CD4-positive, CD25-positive, alpha-beta regulatory T cell (primary cell): ENCODE results near the gene GRIK3. TPM values are rescaled to one million over a fixed set of nuclear protein-coding genes. Genes with fewer than 3 reads are reported as not detected.

Experiments
- ATAC-seq, 2 donors: fragments of 150-1000 bp; cut with Tn5 transposase; one replicate each; pipeline ENCODE4 v1.10.0; 2021; ENCODE audit warnings: low read depth in 2 of 2, moderate number of reproducible peaks in 2 of 2, moderate library complexity in 1 of 2
- DNase-seq, 3 donors: peaks; one replicate each; pipeline versions ENCODE4 v3.0.0 to v3.0.0-alpha.2; 2012 to 2022; ENCODE audit warnings: mixed read lengths in 1 of 3
- H3K27ac ChIP-seq: one replicate; pipeline ENCODE4 v1.7.0; 2013; ENCODE audit warnings: mild to moderate bottlenecking, low read length; ENCODE audit not compliant: insufficient read depth, poor library complexity, severe bottlenecking
- H3K27me3 ChIP-seq: one replicate; pipeline ENCODE4 v1.7.0; 2013; ENCODE audit warnings: low read length; ENCODE audit not compliant: control insufficient read depth, insufficient read depth
- H3K36me3 ChIP-seq: one replicate; pipeline ENCODE4 v1.7.0; 2013; ENCODE audit warnings: mild to moderate bottlenecking, low read length, moderate library complexity; ENCODE audit not compliant: control insufficient read depth, insufficient read depth
- H3K4me1 ChIP-seq: 2 replicates; pipeline ENCODE4 v1.7.0; 2013; ENCODE audit warnings: mild to moderate bottlenecking, low read length; ENCODE audit not compliant: insufficient read depth, control insufficient read depth, poor library complexity, severe bottlenecking
- H3K4me3 ChIP-seq: one replicate; pipeline ENCODE4 v1.7.0; 2013; ENCODE audit warnings: low read depth, mild to moderate bottlenecking, low read length, moderate library complexity
- H3K9me3 ChIP-seq, 2 experiments: 1 replicate in 1 of 2; 2 replicates in 1 of 2; pipeline ENCODE4 v1.7.0; 2013; ENCODE audit warnings: low read length in 2 of 2, mild to moderate bottlenecking in 1 of 2, moderate library complexity in 1 of 2; ENCODE audit not compliant: control insufficient read depth in 2 of 2
- H3K27ac Mint-ChIP-seq, 3 donors: one replicate each; pipeline ENCODE4 v1.8.0; 2020 to 2022; ENCODE audit warnings: mild to moderate bottlenecking in 3 of 3, mixed read lengths in 3 of 3, moderate library complexity in 2 of 3
- H3K27me3 Mint-ChIP-seq: one replicate; pipeline ENCODE4 v1.8.0; 2022; ENCODE audit warnings: mild to moderate bottlenecking, mixed read lengths
- H3K36me3 Mint-ChIP-seq: one replicate; pipeline ENCODE4 v1.8.0; 2020; ENCODE audit warnings: mixed read lengths
- H3K4me1 Mint-ChIP-seq, 4 donors: one replicate each; pipeline ENCODE4 v1.8.0; 2020 to 2022; ENCODE audit warnings: mixed read lengths in 4 of 4, mild to moderate bottlenecking in 1 of 4
- H3K4me3 Mint-ChIP-seq, 4 donors: one replicate each; pipeline ENCODE4 v1.8.0; 2020 to 2022; ENCODE audit warnings: mild to moderate bottlenecking in 4 of 4, mixed read lengths in 4 of 4, moderate library complexity in 3 of 4
- H3K9me3 Mint-ChIP-seq, 7 donors: one replicate each; pipeline ENCODE4 v1.8.0; 2020 to 2022; ENCODE audit warnings: mixed read lengths in 7 of 7, mild to moderate bottlenecking in 3 of 7, moderate library complexity in 2 of 7
- polyA plus RNA-seq, 4 donors: library from polyadenylated mRNA; unstranded; fragments of 300-500 nt; fragmentation: Illumina TruSeq; gene quantifications; one replicate each; pipeline ENCODE4 v1.2.3, GENCODE V29; 2021
- total RNA-seq: library from RNA; stranded (reverse); gene quantifications from one replicate; pipeline ENCODE4 v1.2.3, GENCODE V29; 2022

Gene GRIK3
- total and polyA plus RNA-seq, 5 donors from 2014 or later, result not detected

GRCh38 chr1:36934061-36934460 lies 100.3 kb downstream of the GRIK3 start:
- no peak overlapping the region for H3K27ac Mint-ChIP-seq
- H3K27me3 ChIP-seq, result peaks cover 4% of the 10 kb centered on the region
- H3K9me3 ChIP-seq, result no peaks in the 10 kb centered on the region
- peaks cover 0 to 3% (median 0%) of the 10 kb centered on the region in 7 donors for H3K9me3 Mint-ChIP-seq
- no peak overlapping the region for H3K4me3 Mint-ChIP-seq
- H3K4me1 Mint-ChIP-seq, result no peaks in the 10 kb centered on the region
- H3K4me1 ChIP-seq, result no peaks in the 10 kb centered on the region
- no peak for ATAC-seq
- no peak overlapping the region for H3K27ac ChIP-seq
- no peaks in the 10 kb centered on the region for H3K36me3 Mint-ChIP-seq
- H3K27me3 Mint-ChIP-seq, result peaks cover 6% of the 10 kb centered on the region
- H3K4me3 ChIP-seq, result no peak overlapping the region
- H3K36me3 ChIP-seq, result no peaks in the 10 kb centered on the region
- no peak for DNase-seq

DNA sequence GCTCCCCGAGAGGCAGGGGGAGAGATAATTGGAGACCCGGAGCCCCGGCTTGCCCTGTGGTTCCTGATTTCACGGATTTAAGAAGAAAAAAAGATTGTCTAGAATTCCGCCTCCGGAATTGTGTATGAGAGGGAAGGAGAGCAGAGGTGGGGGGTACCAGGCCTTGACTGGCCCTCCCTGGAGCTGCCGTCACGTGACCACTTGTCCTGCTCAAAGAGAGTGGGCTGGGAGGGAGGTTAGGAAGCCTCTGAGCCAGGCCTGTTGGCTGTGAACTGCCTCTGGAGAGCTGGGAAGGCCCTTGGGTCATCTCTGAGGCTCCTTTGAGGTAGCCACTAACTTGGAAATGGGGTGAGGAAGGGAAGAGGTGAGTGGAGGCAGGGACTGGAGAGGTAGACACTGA lies 106.5 kb downstream of the GRIK3 start:
- DNase-seq (no peak), ATAC-seq (no peak)
- Histone ChIP-seq H3K27me3 (no peaks in the 10 kb centered on the region), H3K4me3 (no peak overlapping the region), H3K9me3 (no peaks in the 10 kb centered on the region), H3K36me3 (no peaks in the 10 kb centered on the region), H3K27ac (no peak overlapping the region), H3K4me1 (no peaks in the 10 kb centered on the region)
- Mint-ChIP-seq H3K4me1 (no peaks in the 10 kb centered on the region), H3K4me3 (no peak overlapping the region), H3K9me3 (no peaks in the 10 kb centered on the region), H3K27ac (no peak overlapping the region), H3K27me3 (peaks cover 4% of the 10 kb centered on the region), H3K36me3 (no peaks in the 10 kb centered on the region)

GRCh38 chr1:36925251-36925650 lies 109.1 kb downstream of the GRIK3 start:
- ATAC-seq (no peak), DNase-seq (no peak)
- H3K4me3 ChIP-seq, result no peak overlapping the region
- H3K4me1 ChIP-seq, result no peaks in the 10 kb centered on the region
- Mint-ChIP-seq H3K36me3 (no peaks in the 10 kb centered on the region), H3K27ac (no peak overlapping the region), H3K4me1 (no peaks in the 10 kb centered on the region), H3K27me3 (peaks cover 8% of the 10 kb centered on the region), H3K9me3 (no peaks in the 10 kb centered on the region), H3K4me3 (no peak overlapping the region)
- no peaks in the 10 kb centered on the region for H3K9me3 ChIP-seq
- H3K27ac ChIP-seq, result no peak overlapping the region
- no peaks in the 10 kb centered on the region for H3K27me3 ChIP-seq
- no peaks in the 10 kb centered on the region for H3K36me3 ChIP-seq

DNA sequence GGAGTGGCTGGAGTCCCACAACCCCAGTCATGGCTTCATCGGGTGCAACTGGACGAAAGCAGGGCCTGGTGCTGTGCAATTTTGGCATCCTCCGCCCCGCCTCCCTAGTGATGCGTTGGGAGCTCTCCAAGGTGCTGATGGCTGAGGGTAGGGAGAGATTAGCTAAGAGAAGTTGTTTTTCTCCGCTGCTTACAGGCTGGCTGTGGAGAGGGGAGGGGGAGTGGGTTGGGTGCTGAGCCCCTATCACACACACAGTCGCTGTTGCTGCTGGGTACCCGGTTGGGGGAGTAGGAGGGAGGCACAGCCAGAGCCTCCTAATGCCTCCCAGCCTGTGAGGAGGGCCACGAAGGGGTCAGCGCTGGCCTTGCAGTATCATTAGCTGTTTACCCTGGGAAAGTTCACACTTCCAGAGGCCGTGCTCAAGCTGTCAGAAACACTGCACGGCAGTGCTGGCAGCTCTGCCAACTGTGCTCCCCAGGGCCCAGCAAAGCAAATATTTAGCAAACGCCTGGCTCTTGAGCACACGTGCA lies 110.0 kb downstream of the GRIK3 start:
- Histone ChIP-seq H3K9me3 (no peaks in the 10 kb centered on the region), H3K4me3 (no peak overlapping the region), H3K27ac (no peak overlapping the region), H3K27me3 (no peaks in the 10 kb centered on the region), H3K36me3 (no peaks in the 10 kb centered on the region), H3K4me1 (no peaks in the 10 kb centered on the region)
- H3K36me3 Mint-ChIP-seq, result no peaks in the 10 kb centered on the region
- H3K4me1 Mint-ChIP-seq, result no peaks in the 10 kb centered on the region
- peak in 2 of 3 donors; percentile 1 to 14 for DNase-seq
- no peak for ATAC-seq
- H3K9me3 Mint-ChIP-seq, result no peaks in the 10 kb centered on the region
- H3K27me3 Mint-ChIP-seq, result peaks cover 8% of the 10 kb centered on the region
- H3K27ac Mint-ChIP-seq, result no peak overlapping the region
- no peak overlapping the region for H3K4me3 Mint-ChIP-seq

DNA sequence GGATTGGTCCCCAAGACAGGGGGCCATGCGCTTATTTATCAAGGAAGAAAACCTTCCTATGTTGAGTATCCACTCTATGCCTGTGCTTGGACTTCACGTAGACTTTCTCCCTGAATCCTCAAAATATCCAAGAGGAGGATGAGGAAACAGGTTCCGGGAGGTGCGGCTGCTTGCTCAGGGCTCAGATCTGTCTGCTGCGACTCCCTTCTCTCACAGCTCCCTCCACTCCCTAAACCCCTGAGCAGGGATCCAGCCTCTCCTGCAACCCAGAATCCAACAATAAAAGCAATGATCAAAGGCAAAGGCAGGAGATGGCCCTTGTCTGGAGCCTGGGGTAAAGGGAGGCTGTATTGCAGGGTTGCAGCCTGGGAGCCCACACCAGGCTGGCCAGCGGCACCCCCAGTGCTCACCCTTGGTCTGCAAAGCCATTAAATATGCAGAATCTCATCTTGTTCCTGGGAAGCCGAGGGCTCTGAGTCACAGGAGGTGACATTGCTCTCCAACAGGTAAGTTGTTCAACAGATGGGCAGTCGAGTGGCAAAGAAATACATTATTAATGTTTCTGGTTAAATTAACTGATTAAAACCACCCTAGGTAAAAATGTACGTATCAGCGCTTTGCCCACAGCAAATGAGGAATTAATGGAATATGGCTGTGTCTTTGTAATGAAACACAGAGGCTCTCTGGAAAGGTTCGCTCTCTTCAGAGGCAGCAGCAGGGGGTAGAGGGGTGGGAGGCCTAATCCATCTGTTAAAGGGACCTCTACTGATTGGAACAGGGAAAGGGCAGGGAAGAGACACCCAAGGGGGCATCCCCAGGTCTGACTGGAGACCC lies 111.5 kb downstream of the GRIK3 start:
- Histone ChIP-seq H3K4me3 (no peak overlapping the region), H3K27me3 (no peaks in the 10 kb centered on the region), H3K27ac (no peak overlapping the region), H3K9me3 (no peaks in the 10 kb centered on the region), H3K36me3 (no peaks in the 10 kb centered on the region), H3K4me1 (no peaks in the 10 kb centered on the region)
- peaks cover 8% of the 10 kb centered on the region for H3K27me3 Mint-ChIP-seq
- H3K4me3 Mint-ChIP-seq, result no peak overlapping the region
- no peaks in the 10 kb centered on the region for H3K9me3 Mint-ChIP-seq
- ATAC-seq, result no peak
- DNase-seq, result no peak
- H3K36me3 Mint-ChIP-seq, result no peaks in the 10 kb centered on the region
- H3K27ac Mint-ChIP-seq, result no peak overlapping the region
- no peaks in the 10 kb centered on the region for H3K4me1 Mint-ChIP-seq

GRCh38 chr1:36922071-36922470 lies 112.2 kb downstream of the GRIK3 start:
- no peaks in the 10 kb centered on the region for H3K27me3 ChIP-seq
- ATAC-seq (no peak), DNase-seq (no peak)
- no peaks in the 10 kb centered on the region for H3K9me3 ChIP-seq
- no peak overlapping the region for H3K4me3 Mint-ChIP-seq
- peaks cover 0 to 2% (median 0%) of the 10 kb centered on the region in 7 donors for H3K9me3 Mint-ChIP-seq
- H3K27ac Mint-ChIP-seq, result no peak overlapping the region
- peaks cover 8% of the 10 kb centered on the region for H3K27me3 Mint-ChIP-seq
- H3K36me3 Mint-ChIP-seq, result no peaks in the 10 kb centered on the region
- H3K4me1 ChIP-seq, result no peaks in the 10 kb centered on the region
- no peak overlapping the region for H3K4me3 ChIP-seq
- H3K36me3 ChIP-seq, result no peaks in the 10 kb centered on the region
- H3K4me1 Mint-ChIP-seq, result no peaks in the 10 kb centered on the region
- H3K27ac ChIP-seq, result no peak overlapping the region

DNA sequence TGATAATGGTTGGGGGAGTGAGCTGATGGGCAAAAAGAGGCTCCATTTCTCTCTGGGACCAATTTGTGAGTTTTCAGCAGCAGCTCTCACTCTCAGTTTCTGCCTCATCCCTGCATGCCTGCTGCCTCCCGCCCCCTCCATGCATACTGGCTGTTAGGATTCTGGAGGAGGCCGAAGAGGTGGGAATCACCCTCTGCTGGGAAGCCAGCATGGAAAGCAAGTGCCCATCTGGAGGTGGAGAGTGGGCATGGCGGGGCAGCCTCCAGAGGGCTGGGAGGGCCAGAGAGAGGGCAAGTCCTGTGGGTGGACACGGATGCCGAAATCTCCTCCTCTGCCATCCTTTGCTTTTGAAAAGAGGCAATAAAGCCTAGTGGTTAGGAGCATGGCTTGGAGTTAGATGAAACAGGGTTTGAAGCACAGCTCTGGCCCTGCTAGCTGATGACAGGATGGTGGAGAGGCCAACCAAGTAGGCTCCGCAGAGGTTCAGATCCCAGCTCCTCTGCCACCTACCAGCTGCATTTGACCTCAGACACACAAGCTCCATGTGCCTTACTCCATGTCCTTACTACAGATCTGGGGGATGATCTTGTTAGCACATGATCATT lies 113.4 kb downstream of the GRIK3 start:
- H3K27ac Mint-ChIP-seq, result no peak overlapping the region
- no peaks in the 10 kb centered on the region for H3K36me3 Mint-ChIP-seq
- Histone ChIP-seq H3K4me3 (no peak overlapping the region), H3K4me1 (no peaks in the 10 kb centered on the region), H3K36me3 (no peaks in the 10 kb centered on the region), H3K27ac (no peak overlapping the region), H3K27me3 (no peaks in the 10 kb centered on the region), H3K9me3 (no peaks in the 10 kb centered on the region)
- no peaks in the 10 kb centered on the region for H3K4me1 Mint-ChIP-seq
- peaks cover 8% of the 10 kb centered on the region for H3K27me3 Mint-ChIP-seq
- H3K9me3 Mint-ChIP-seq, result peaks cover 0 to 4% (median 0%) of the 10 kb centered on the region in 7 donors
- DNase-seq (no peak), ATAC-seq (no peak)
- no peak overlapping the region for H3K4me3 Mint-ChIP-seq
